NCI-H1930 (cell line): ENCODE data around the gene LCE1A.
A peak's percentile ranks its signal among the peaks of the same experiment; 100 is the strongest.

Source experiments
- DNase-seq, 2 experiments: peaks; one replicate each; lab custom pipeline; 2025; lab: John Stamatoyannopoulos, UW

Gene LCE1A, protein sequence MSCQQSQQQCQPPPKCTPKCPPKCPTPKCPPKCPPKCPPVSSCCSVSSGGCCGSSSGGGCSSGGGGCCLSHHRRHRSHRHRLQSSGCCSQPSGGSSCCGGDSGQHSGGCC

DNA sequence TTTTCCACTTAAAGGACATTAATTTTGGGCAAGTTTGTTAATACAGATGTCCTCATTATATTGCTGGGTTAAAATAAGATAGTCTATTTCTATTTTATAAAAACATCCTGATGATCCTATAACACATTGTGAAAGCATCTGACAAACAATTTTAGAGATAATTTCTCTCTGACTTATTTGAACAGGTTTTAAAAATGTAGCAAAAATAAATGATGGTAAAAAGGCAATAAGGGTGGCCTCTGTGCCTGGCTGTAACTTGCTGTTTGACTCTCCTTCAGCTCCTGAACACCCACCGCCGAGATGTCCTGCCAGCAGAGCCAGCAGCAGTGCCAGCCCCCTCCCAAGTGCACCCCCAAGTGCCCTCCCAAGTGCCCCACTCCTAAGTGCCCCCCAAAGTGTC is at the start of gene LCE1A:
Gene LCE1A (plus strand): TSS at position 301 of the 400 bp plus-strand sequence. CDS start 0 bp downstream, at position 301.
- DNase-seq = no peak

DNA sequence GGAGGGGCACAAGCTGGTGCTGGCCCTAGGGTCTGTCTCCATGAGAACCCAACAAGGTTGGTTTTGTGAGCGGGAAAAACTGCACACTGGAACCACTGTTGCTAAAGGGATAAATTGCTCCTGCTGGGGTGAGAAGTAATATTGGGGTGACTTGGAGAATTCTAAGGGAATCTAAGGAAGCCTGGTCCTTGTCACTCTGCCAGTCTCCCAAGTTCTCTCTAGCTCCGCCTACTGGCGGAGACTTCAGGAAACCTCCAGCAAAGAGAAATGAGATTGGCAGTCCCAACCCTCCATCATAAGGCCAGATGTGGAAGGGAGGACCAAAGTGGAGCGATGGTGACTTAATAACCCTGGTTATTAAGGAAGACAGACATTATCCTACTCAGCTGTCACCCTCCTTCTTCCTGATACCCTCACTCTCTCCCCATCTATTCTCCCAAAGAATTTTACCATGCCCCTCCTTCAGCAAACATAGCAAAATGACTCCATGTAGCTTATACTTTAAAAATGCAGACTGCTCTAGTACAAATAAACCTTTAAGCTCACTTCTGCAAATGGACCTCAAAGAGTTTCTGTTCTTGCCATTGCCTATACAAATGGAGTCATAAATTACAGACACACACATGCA is 49.6 kb upstream of the LCE1A start:
- DNase-seq = peak; percentile 11 to 24

DNA sequence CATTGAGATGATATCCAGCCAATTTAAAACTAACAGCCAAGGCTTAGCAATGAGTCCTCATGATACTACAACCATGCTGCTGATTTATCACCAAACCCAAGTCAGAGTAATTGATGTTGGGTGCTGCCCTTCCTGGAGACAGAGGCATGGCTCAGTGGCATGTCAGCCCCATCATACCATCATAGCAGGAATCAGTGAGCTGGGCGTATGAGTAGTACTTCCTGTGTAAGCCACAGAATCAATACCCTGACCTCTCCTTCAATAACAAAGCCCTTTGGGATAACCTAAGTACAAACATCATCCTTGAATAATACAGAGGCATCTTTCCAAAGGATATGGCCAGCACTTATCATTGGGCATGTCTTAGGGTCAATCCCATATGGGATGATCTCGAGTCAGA is 44.2 kb upstream of the LCE1A start:
- no peak for DNase-seq

DNA sequence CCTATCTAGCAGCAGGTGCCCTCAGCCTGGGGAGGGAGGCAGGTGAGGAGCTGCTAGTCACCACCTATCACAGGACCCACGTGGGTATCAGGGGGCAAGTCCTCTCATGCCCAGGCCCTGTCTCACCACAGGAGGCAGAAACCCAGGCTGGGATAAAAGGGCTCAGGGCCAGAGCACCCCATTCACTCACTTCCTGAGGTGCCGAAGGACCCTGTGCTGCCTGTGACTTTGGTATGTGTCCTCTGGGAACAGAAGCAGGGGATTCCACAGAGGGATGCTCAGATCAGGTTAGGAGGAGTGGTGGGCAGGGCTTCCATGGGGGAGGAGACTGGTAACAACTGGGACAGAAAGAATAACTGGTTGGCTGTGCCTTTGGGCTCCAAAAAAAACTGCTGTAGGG is 41.2 kb upstream of the LCE1A start, which contains the start of gene LCE1E:
Gene LCE1E (plus strand): TSS at position 181 of the 400 bp plus-strand sequence. CDS start 1,043 bp downstream, outside the sequence.
- no peak for DNase-seq

DNA sequence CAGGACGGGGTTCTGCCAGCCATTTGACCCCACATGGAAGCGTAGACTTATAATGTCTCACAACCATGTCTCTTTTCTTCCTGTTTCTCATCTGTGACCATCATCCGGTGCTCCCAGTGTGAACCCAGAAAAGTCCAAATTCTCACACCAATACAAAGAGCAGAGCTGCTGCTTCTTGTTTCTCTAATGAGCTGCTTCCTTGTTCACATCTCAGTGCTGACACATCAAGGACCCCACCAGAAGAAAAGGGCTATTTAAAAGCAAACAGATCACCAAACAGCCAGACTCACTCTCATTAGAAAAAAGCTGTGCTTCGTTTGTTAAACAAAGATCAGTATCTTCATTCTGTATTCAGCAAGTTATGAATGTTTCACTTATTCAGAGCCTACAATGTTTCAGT is 31.6 kb upstream of the LCE1A start:
- no peak for DNase-seq

DNA sequence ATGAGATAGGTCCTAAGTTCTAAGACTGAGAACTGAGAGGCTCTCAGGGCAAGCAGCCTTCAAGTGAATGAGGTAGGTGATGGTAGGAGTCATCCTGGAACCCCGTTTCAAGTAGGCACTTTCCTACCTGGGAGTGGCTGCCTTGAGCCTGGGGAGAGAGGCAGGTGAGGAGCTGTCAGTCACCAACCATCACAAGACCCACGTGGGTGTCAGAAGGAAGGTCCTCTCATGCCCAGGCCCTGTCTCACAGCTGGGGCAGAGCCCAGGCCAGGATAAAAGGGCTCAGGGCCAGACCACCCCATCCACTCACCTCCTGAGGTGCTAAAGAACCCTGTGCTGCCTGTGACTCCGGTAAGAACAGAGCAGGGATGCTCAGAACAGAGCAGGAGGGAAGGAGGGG is 30.9 kb upstream of the LCE1A start, which contains the start of gene LCE1D:
Gene LCE1D (plus strand): TSS at position 301 of the 400 bp plus-strand sequence. CDS start 1,074 bp downstream, outside the sequence.
- DNase-seq = no peak

DNA sequence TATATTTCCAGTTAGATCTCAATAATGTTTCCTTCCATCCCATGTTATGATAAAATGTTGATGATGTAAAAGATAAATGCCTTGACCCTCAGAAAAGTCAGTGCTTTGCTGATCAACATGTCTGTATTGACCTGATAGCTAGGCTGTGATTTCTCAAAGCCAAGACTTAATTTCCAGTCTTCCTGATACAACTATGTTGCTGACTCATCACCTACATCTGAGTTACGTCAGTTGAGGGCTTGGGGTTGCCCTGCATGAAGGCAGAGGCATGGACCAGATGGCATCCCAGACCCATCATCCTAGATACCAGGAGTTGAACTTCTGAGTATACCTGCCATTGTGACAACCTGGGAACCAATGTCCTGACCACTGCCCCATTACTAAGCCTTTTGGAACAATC is 25.9 kb upstream of the LCE1A start:
- no peak for DNase-seq

DNA sequence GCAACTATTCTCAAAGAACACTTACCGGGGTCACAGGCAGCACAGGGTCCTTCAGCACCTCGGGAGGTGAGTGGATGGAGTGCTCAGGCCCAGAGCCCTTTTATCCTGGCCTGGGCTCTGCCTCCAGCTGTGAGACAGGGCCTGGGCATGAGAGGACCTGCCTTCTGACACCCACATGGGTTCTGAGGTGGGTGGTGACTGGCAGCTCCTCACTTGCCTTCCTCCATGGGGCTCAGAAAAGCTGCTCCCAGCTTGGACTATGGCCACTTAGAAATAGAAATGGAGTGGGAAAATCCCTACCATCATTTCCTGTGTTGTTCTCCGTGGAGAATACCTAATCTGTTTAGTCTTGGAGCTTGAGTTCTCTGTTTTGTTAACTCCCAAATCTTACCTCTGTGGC is 20.7 kb upstream of the LCE1A start, which contains the start of gene LCE1C:
Gene LCE1C (minus strand): TSS at position 76 of the 400 bp plus-strand sequence. CDS start 1,173 bp downstream, outside the sequence.
- no peak for DNase-seq

DNA sequence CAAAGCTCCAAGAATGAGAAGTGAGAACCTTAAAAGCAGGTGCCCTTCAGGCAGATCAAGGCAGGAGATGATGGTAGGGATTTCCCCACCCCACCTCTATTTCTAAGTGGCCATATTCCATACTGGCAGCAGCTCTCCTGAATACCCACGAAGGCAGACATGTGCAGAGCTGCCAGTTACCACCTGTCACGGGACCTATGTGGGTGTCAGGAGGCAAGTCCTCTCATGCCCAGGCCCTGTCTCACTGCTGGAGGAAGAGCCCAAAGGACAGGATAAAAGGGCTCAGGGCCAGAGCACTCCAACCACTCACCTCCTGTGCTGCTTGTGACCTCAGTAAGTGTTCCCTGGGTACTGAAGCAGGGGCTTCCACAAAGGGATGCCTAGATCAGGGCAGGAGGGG is 16.2 kb upstream of the LCE1A start:
- no peak for DNase-seq

DNA sequence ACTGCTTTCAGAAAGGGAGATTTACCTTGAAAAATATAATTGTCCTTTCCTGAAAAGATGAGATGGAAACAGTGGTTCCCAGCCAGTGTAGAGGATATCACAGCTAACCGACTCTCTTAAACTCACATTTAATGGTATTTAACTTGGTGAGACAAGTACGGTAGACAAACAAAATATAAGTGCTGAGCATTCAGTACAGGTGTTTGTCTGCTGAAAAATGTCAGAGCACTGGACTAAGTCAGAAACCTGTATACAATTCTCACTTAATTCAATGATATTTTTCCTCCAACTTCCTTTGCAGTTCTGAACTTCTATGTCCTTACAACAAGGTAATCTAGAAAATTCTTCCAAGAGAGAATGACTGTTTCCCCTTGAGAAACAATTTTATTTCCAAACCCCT is 15.6 kb upstream of the LCE1A start, which contains the start of gene LCE1B:
Gene LCE1B (plus strand): TSS at position 301 of the 400 bp plus-strand sequence. CDS start 476 bp downstream, outside the sequence.
- no peak for DNase-seq

DNA sequence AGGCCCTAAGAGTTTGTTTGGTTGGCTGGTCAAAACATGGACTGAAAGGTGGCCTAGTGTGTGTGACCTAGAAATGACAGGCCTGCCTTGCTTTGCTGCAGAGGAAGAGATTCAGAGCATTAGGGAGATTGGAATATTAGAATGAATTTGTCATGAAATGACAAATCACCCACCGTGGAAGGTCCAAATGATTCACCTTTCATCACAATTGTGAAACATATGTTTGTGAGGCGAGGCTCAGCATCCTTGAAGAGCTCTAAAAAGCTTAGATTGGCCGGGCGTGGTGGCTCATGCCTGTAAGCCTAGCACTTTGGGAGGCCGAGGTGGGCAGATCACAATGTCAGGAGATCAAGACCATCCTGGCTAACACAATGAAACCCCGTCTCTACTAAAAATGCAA is 10.0 kb upstream of the LCE1A start:
- DNase-seq = no peak

DNA sequence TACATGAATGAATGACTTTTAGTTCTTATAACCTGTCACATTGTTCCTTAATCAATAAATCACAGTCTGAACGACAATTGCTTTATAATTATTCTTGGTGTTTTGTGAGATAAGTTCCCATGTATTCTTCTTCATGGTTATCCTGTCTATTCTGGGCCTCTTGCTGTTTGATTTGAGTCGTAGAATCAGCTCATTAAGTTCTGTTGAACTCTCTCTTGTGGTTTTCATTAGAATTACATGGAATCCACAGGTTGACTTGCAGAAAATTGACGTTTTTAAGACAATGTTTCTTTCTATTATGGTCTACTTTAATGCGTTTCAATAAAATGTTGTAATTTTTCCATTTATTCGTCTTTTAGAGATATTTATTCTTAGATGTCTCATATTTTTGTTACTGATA is 4.0 kb upstream of the LCE1A start:
- no peak for DNase-seq

DNA sequence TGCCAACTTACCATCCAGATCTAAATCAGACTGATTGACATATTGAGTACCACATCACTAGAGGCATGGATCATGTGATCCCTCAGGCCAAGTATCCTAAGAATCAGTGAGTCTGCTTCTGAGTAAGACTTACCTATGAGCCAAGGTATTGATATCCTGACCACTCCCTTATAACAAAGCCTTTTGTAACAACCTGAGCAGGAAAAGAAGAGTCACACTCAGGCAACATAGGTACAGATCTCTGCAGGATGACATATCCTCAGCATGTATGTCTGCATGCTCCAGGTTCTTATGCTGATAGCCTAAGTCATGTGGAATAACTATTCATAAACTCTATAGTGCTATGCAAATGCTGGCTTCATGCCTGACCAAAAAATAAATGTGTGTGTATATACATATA is 2.3 kb upstream of the LCE1A start:
- no peak for DNase-seq

DNA sequence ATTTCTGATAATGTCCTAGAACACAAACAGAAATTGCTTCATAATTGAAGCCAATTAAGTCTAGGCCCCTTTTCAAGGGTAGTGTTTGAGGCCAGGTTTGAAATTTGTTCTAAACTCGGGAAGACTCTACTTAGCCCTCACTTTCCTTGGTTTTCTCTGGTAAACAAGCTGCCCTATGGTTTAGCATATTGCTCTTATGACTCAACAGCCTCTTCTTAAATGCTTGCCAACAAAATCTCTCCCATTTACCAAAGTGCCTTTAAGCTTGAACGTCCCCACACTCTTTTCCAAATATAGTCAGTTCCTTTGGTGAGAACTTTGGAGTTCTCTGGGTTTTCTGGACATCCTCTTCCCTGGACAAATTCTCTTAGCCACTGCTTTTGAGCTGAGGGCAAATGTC is 9.6 kb downstream of the LCE1A start:
- no peak for DNase-seq

DNA sequence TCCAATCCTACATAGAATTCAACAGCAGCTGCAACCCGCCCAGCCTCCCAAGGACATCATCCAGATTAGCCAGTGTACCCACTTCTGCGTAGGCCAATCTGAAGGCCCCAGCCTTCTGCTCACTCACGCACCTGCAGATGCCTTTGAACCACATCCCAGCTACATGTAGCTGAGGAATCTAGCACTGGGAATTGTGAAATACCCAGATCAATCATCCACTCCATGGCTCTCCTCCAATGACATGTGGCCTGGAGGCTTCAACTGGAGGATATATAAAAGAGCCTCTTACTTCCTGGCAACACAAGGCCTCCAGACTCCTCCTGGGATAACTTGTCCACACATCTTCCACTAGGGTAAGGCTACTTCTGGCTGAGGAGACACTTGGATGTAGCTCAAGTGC is 15.3 kb downstream of the LCE1A start, which contains the start of gene LCE6A:
Gene LCE6A (plus strand): TSS at position 301 of the 400 bp plus-strand sequence. CDS start 665 bp downstream, outside the sequence.
- DNase-seq = no peak

DNA sequence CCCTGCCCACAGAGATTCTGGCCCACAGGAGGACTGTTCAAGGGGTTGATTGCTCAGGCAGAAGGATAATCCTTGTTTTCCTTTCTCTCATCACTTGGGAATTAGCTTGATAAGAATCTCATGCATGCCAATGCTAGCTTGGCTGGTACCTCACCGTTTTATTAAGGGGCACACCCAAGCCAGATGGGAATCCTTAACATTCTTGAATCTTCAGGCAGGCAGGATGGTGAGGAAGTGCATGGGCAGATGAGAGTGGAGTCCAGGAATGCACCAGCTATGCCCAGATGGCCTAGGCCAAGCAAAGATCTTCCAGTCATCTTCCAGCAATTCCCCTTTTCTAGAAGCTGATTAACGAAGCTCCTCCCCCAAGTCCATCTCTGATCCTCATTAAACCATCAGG is 28.4 kb downstream of the LCE1A start:
- no peak for DNase-seq

DNA sequence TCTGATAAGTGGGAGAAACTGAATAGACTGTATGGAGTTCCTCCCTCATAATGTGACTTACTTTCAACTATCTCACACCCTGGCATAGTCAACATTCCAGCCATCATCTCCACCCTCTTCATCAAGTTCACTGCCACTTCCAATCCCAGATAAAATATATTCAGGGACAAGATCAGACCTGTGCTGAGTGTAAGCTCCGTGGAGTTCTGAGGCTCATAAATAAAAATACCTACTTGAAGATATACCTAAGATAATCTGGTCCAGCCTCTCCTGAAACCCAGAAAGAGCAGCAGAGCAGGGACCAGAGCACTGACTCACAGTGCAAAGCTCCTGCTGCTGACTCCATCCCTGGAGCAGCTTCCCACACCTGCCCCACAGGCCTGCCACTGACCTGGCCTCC is 30.8 kb downstream of the LCE1A start:
- DNase-seq = no peak

DNA sequence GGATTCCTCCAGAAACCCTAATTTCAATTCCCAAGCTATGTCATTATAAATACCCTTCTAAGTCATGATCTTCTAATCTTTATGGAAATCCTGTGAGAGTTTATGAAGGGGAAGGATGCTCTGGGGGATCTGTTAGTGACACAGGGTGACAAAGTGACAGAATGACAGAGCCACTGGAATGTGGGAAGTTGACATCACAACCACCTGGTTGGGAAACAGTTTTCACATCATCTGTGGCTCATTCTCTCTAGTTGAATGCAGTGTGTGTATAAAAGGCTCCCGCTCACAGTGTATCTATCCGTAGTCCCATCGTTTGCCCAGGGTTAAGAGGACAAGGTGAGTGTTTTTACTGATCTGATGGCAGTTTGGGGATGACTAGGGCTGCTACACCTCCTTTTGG is 32.4 kb downstream of the LCE1A start, which contains the start of gene LCE7A:
Gene LCE7A (plus strand): TSS at position 301 of the 400 bp plus-strand sequence. CDS start 702 bp downstream, outside the sequence.
- DNase-seq = no peak

DNA sequence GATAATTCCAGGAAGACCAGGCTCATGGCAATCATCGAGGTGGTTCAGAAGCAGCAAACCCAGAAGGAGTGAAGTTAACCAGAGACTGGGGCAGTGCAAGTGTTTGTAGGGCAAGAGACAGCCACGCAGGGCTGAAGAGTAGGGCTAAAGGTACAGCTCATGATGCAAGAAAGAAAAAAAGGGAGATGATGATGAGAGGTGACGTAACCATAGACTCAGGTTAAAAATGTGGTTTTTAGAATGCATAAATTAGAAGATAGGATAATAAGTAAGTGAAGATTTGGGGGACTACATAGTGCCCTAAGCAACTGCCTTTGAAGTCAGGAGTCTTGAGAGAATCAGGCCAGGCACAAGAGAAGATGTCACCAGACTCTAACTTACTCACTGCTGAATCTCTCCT is 32.9 kb downstream of the LCE1A start:
- no peak for DNase-seq

DNA sequence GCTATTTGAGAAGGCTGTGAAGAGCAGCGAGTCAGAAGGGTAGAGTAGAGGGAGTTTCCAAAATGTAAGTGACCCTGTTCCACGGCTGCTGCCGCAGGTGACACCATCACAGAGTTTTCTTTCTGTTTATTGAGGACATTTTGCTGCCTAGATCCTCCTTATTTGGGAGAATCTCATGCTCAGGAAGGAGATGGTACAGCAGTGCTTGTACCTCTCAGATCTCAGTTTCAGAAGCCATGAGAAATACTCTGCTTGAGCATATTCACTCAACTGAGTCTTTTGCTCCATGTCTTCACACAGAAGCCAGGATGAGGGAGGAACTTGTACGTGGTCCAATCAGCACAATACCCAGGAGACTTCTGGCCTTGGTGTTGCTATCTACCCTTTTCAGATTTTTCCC is 34.1 kb downstream of the LCE1A start:
- DNase-seq = no peak

DNA sequence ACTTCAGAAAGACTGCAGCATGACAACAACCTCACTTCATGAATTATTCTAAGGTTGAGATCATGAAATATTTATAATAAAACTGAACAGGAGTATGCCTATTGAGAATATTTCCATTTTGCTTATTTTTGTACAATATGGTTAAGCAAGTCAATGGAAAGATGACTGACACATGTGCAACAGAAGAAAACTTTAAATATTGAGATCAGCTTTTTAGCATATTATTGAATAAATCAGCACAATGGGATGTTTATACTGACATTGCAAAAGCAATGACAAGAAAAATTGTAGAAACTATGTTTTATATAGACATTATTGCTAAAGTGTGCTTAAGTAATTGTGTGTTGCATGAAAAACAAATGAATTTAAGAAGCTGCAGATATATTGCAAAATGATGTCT is 37.2 kb downstream of the LCE1A start:
- no peak for DNase-seq

DNA sequence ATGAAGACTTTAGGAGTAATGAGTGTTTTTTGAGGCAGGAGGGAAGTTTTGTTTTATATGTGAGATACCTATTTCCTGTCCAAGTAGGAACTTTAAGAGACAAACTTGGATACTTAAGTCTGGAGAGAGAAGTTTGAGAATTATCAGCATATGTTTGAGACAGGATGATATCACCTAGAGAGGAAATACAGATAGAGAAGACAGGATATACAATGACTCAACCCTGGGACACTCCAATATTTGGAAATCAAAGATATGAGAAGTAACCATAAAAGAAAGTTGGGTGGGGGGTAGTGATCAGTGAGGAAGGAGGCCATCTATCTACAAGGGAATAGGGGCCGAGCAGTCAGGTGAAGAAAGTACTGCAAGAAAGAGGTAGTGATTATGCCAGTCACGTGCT is 39.0 kb downstream of the LCE1A start:
- no peak for DNase-seq

DNA sequence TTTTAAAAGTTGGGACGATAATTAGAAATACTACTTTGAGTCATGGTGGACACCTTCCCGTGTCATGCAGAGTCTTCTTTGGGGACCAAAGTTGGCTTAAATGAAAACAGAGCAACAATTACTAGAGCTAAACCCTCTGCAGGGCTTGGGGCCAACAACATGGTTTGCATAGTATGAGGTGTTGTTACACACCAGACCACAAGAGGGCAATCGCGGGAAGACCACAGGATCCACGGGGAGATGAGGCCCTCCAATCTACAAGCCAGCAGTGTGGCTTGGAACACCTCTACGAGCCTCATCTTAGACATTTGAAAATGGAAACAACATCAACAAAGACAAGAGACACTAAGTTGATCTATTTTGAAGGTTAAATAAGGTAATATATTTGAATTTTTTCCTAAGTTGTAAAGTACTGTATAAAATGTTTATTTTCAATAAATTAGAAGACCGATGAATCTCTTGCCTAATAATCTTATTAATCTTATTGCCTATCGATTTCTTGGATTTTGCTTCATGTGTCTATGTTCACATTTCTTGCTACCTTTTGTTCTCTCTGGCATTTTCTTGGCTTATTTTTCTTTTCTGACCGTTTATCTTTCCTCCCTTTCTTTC is 42.6 kb downstream of the LCE1A start:
- peak; percentile 8 to 47 for DNase-seq
